K562 (cell line): ENCODE data around the gene GABBR1. TPM values are rescaled to one million over a fixed set of nuclear protein-coding genes. Genes with fewer than 3 reads are reported as not detected.
"Not testable (repeated sequence)": the region's sequence is repeated elsewhere in the genome, so short reads cannot be mapped to it uniquely, and the experiment has no call there.

Experiments used
- ATAC-seq: fragments of 200-7000 bp; cut with Tn5 transposase; 3 replicates; pipeline ENCODE4 v1.9.1; 2020; ENCODE audit warnings: moderate library complexity
- BruUV-seq: library from RNA; stranded (reverse); fragments of 400-500 nt; replicated peaks from 2 replicates; lab custom pipeline; 2021; lab: Mats Ljungman, UMichigan
- CTCF ChIA-PET: fragments of 300-600 bp; formaldehyde crosslinking; extraction: SDS; loops from one replicate; lab custom pipeline; 2021; ENCODE audit warnings: low intra/inter-chr PET ratio; lab: Yijun Ruan, JAX
- POLR2A ChIA-PET: fragments of 300-600, 350-650 bp; sonication (Branson Sonifier 250); formaldehyde crosslinking; extraction: SDS; loops from one replicate; lab custom pipeline; 2021; ENCODE audit warnings: antibody characterized with exemption, inconsistent platforms; lab: Yijun Ruan, JAX
- DNase-seq, 4 experiments: peaks; one replicate each; pipeline versions ENCODE4 v3.0.0 to v3.0.0-alpha.2; 2011 to 2018; ENCODE audit warnings: low spot score in 3 of 4, mixed read lengths in 3 of 4; ENCODE audit errors: extremely low read depth in 1 of 4
- FAIRE-seq: peaks from 2 replicates; lab custom pipeline; 2011; peaks lifted over from hg19 to GRCh38; lab: Jason Lieb, UNC
- H2AFZ ChIP-seq: 2 replicates; pipeline ENCODE4 v1.6.0; 2011; ENCODE audit warnings: low read depth, low read length, control low read depth, inconsistent platforms
- H3K27ac ChIP-seq: fragments of 200-600 bp; 3 replicates; pipeline ENCODE4 v1.8.0; 2011; ENCODE audit warnings: low read depth, mild to moderate bottlenecking, control low read depth, inconsistent platforms, low read length, moderate library complexity, mixed read lengths; ENCODE audit errors: extremely low read depth
- H3K27me3 ChIP-seq, 2 experiments: fragments of 300-600 bp in 1 of 2; 2 replicates in 1 of 2; 3 replicates in 1 of 2; pipeline versions ENCODE4 v1.6.0 to v1.8.0; 2011; ENCODE audit warnings: inconsistent platforms in 2 of 2, low read length in 2 of 2, mild to moderate bottlenecking in 1 of 2, mixed read lengths in 1 of 2, moderate library complexity in 1 of 2; ENCODE audit not compliant: control insufficient read depth in 2 of 2, insufficient read depth in 2 of 2
- H3K36me3 ChIP-seq: fragments of 300-600 bp; 3 replicates; pipeline ENCODE4 v1.8.0; 2011; ENCODE audit warnings: mild to moderate bottlenecking, low read length, inconsistent platforms; ENCODE audit not compliant: control insufficient read depth, insufficient read depth
- H3K4me1 ChIP-seq, 2 experiments: fragments of 200-600 bp in 1 of 2; replicated peaks in 1 of 2; 2 replicates in 1 of 2; 3 replicates in 1 of 2; pipeline versions ENCODE4 v1.5.1 to v1.8.0; 2011; ENCODE audit warnings: inconsistent platforms in 2 of 2, low read length in 2 of 2, mild to moderate bottlenecking in 1 of 2, mixed read lengths in 1 of 2, moderate library complexity in 1 of 2; ENCODE audit not compliant: control insufficient read depth in 2 of 2, insufficient read depth in 2 of 2
- H3K4me2 ChIP-seq: 2 replicates; pipeline ENCODE4 v1.6.1; 2011; ENCODE audit warnings: low read length, control low read depth, inconsistent platforms, mixed read lengths; ENCODE audit not compliant: insufficient read depth
- H3K4me3 ChIP-seq: fragments of 200-600 bp; sonication (generic), shearing (Covaris generic); 2 replicates; pipeline ENCODE4 v1.5.1; 2016; ENCODE audit warnings: control low read depth, inconsistent platforms
- H3K79me2 ChIP-seq: fragments of 200-600 bp; 3 replicates; pipeline ENCODE4 v1.8.0; 2011; ENCODE audit warnings: low read length, inconsistent platforms; ENCODE audit not compliant: control insufficient read depth, insufficient read depth
- H3K9ac ChIP-seq, 2 experiments: 2 replicates each; pipeline versions ENCODE4 v1.6.0 to v1.6.1; 2011; ENCODE audit warnings: low read depth in 2 of 2, low read length in 2 of 2, control low read depth in 1 of 2, inconsistent platforms in 1 of 2, mild to moderate bottlenecking in 1 of 2, mixed read lengths in 1 of 2; ENCODE audit not compliant: insufficient read depth in 1 of 2
- H3K9me1 ChIP-seq: one replicate; pipeline ENCODE4 v1.6.0; 2011; ENCODE audit warnings: inconsistent platforms, mild to moderate bottlenecking, low read length, moderate library complexity; ENCODE audit not compliant: control insufficient read depth, insufficient read depth
- H3K9me3 ChIP-seq: replicated peaks from 2 replicates; pipeline ENCODE4 v1.5.1; 2011; ENCODE audit warnings: low read depth, low read length, inconsistent platforms; ENCODE audit not compliant: control insufficient read depth, insufficient read depth
- H4K20me1 ChIP-seq: replicated peaks from 2 replicates; pipeline ENCODE4 v1.6.1; 2011; ENCODE audit warnings: low read length, inconsistent platforms, mixed read lengths; ENCODE audit not compliant: control insufficient read depth, insufficient read depth
- CHCHD3 ChIP-seq: fragments of 250-450 bp; sonication (Bioruptor Pico); IDR thresholded peaks from 2 replicates; pipeline ENCODE4 v2.1.2; 2022; ENCODE audit warnings: mild to moderate bottlenecking
- DACH1 ChIP-seq: fragments of 450-650 bp; IDR thresholded peaks from 2 replicates; pipeline ENCODE4 v1.6.1; 2018; ENCODE audit not compliant: partially characterized antibody
- DDX20 ChIP-seq: fragments of 450-650 bp; IDR thresholded peaks from 2 replicates; pipeline ENCODE4 v1.6.1; 2016; ENCODE audit warnings: missing genetic modification characterization, low read depth, mild to moderate bottlenecking, missing compliant biosample characterization, moderate library complexity
- NCOR1 ChIP-seq: fragments of 450-650 bp; IDR thresholded peaks from 2 replicates; pipeline ENCODE4 v1.6.1; 2016; ENCODE audit warnings: mild to moderate bottlenecking, moderate library complexity
- NFE2L1 ChIP-seq: fragments of 450-650 bp; IDR thresholded peaks from 2 replicates; pipeline ENCODE4 v1.6.1; 2016; ENCODE audit warnings: missing genetic modification characterization, low read depth, mild to moderate bottlenecking, missing compliant biosample characterization, moderate library complexity, borderline replicate concordance
- NR3C1 ChIP-seq: sonication (generic); formaldehyde crosslinking; IDR thresholded peaks from 2 replicates; pipeline ENCODE4 v1.8.1; 2022; ENCODE audit warnings: missing genetic modification reagents
- NRF1 ChIP-seq, 2 experiments: fragments of 450-650 bp; IDR thresholded peaks in 1 of 2; conservative IDR thresholded peaks in 1 of 2; 2 replicates each; pipeline ENCODE4 v1.6.1; 2014; ENCODE audit warnings: mild to moderate bottlenecking in 2 of 2
- ZNF146 ChIP-seq: IDR thresholded peaks from one replicate; pipeline ENCODE4 v1.6.1; 2018; ENCODE audit warnings: missing compliant biosample characterization; ENCODE audit not compliant: unreplicated experiment
- ZNF444 ChIP-seq: fragments of 250-450 bp; sonication (Bioruptor Pico); IDR thresholded peaks from 2 replicates; pipeline ENCODE4 v1.4.0; 2020; ENCODE audit warnings: mild to moderate bottlenecking, moderate library complexity
- ZNF695 ChIP-seq: fragments of 450-650 bp; formaldehyde crosslinking; IDR thresholded peaks from 2 replicates; pipeline ENCODE4 v1.4.0; 2020; ENCODE audit warnings: mild to moderate bottlenecking, moderate library complexity
- WGBS: fragments of 100-300 bp; shearing (Covaris generic); methylation state at CpG from one replicate; pipeline ENCODE4 v1.1.6; 2016; ENCODE audit warnings: low coverage, mixed read lengths; ENCODE audit not compliant: insufficient coverage; ENCODE audit errors: missing lambda C conversion rate; 5-methylcytosine and 5-hydroxymethylcytosine counted together
- in situ Hi-C: fragments of 300-500 bp; cut with MboI; formaldehyde crosslinking; loops from 4 replicates; pipeline ENCODE4 v1.15.0; 2018; ENCODE audit warnings: inconsistent platforms, mixed read lengths
- intact Hi-C: fragments of 100-400 bp; cut with micrococcal nuclease; formaldehyde crosslinking; loops from 2 replicates; pipeline ENCODE4 v1.14.2; 2022
- polyA plus RNA-seq, 8 experiments: library from polyadenylated mRNA; depleted of rRNA in 4 of 8; stranded (reverse) in 5 of 8; unstranded in 3 of 8; fragments of >200 nt; fragmentation: Nextera tagmentation in 2 of 8; fragmentation: Illumina TruSeq in 1 of 8; extraction: Ambion mirVana in 2 of 8; extraction: Trizol in 1 of 8; gene quantifications; 2 replicates each; pipeline versions ENCODE4 v1.2.1 to v1.2.3, GENCODE V29; 2011 to 2014; ENCODE audit warnings: inconsistent platforms in 1 of 8, missing spikeins in 1 of 8
- total RNA-seq, 7 experiments: library from RNA; depleted of rRNA in 6 of 7; stranded (reverse); fragments of >200 nt in 6 of 7; fragmentation: Illumina TruSeq in 2 of 7; extraction: Trizol in 2 of 7; gene quantifications; 2 replicates each; pipeline versions ENCODE4 v1.2.1 to v1.2.3, GENCODE V29; 2011 to 2021; ENCODE audit warnings: low replicate concordance in 1 of 7
- TF ChIP-seq, protein P1 (sequence below): fragments of 250-450 bp; sonication (Bioruptor Pico); IDR thresholded peaks from 2 replicates; pipeline ENCODE4 v1.5.0; 2022; ENCODE audit warnings: mild to moderate bottlenecking
- TF ChIP-seq, protein P2 (sequence below): sonication (generic); formaldehyde crosslinking; IDR thresholded peaks from 2 replicates; pipeline ENCODE4 v1.9.0; 2022; ENCODE audit warnings: mild to moderate bottlenecking, missing genetic modification reagents

Gene GABBR1
- total and polyA plus RNA-seq, 9 of the 15 experiments (the other 6 are each of a cell fraction or from before 2014, with no cell fraction given): 2.2 to 48.3 (median 20.8) TPM

- H4K20me1 ChIP-seq: no peaks in the 10 kb centered on the region
- no peaks in the 10 kb centered on the region for H3K9me3 ChIP-seq
- H3K79me2 ChIP-seq: no peaks in the 10 kb centered on the region
- no peaks in the 10 kb centered on the region for H3K4me1 ChIP-seq
- TF ChIP-seq ZNF695 (no peak), ZNF146 (no peak), NCOR1 (no peak), ZNF444 (CRISPR knock-in tag) (no peak), DDX20 (tag) (no peak), DACH1 (no peak), NFE2L1 (no peak), NR3C1 (CRISPR knock-in tag) (no peak), NRF1 (conservative IDR thresholded peaks at IDR 0.05 in 1 of 2, IDR thresholded peaks at IDR 0.05 in 1 of 2) (no peak), CHCHD3 (CRISPR knock-in tag) (no peak)
- TF ChIP-seq, protein P1, sequence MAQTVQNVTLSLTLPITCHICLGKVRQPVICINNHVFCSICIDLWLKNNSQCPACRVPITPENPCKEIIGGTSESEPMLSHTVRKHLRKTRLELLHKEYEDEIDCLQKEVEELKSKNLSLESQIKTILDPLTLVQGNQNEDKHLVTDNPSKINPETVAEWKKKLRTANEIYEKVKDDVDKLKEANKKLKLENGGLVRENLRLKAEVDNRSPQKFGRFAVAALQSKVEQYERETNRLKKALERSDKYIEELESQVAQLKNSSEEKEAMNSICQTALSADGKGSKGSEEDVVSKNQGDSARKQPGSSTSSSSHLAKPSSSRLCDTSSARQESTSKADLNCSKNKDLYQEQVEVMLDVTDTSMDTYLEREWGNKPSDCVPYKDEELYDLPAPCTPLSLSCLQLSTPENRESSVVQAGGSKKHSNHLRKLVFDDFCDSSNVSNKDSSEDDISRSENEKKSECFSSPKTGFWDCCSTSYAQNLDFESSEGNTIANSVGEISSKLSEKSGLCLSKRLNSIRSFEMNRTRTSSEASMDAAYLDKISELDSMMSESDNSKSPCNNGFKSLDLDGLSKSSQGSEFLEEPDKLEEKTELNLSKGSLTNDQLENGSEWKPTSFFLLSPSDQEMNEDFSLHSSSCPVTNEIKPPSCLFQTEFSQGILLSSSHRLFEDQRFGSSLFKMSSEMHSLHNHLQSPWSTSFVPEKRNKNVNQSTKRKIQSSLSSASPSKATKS (CRISPR knock-in tag): no peak
- TF ChIP-seq, protein P2, sequence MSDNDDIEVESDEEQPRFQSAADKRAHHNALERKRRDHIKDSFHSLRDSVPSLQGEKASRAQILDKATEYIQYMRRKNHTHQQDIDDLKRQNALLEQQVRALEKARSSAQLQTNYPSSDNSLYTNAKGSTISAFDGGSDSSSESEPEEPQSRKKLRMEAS (CRISPR knock-in tag): no peak
- TF ChIP-seq, all 486 proteins: peak for 0
- ChIA-PET POLR2A (interaction anchor here (1.0 to 1.4 kb wide), 3 partner anchors 10 to 13 kb away, joined by 3 to 4 read pairs (median 4); no protein-coding TSS in a partner anchor), CTCF (no interaction called here)
- intact Hi-C loops (no loop called here), in situ Hi-C loops (no loop called here)
- DNase-seq (no peak), ATAC-seq (no peak), FAIRE-seq (no peak)
- Histone ChIP-seq H3K9ac (no peak overlapping the region), H3K4me2 (no peak overlapping the region), H3K36me3 (no peaks in the 10 kb centered on the region), H2AFZ (no peak overlapping the region), H3K4me3 (no peak overlapping the region), H3K27me3 (peaks cover 31 to 50% of the 10 kb centered on the region in 2 experiments), H3K27ac (no peak overlapping the region), H3K9me1 (no peaks in the 10 kb centered on the region)
- 3% methylated on average over 5 of the region's 5 CpGs for WGBS
- BruUV-seq: no TSS peak
Measured at GRCh38 chr6:29663300-29664042, 30.5 kb upstream of the GABBR1 start.

- not testable (repeated sequence) for BruUV-seq, FAIRE-seq
- POLR2A ChIA-PET: interaction anchor here (1.2 to 1.4 kb wide), 2 partner anchors 12 to 88 kb away, joined by 3 to 4 read pairs; no protein-coding TSS in a partner anchor
Measured at GRCh38 chr6:29661502-29662141, 28.6 kb upstream of the GABBR1 start.

More at GRCh38 chr6:29661502-29662141, 28.6 kb upstream of the GABBR1 start:
- CTCF ChIA-PET, H3K4me3 ChIP-seq, H3K27ac ChIP-seq, H3K4me1 ChIP-seq, DNase-seq, intact Hi-C loops, H3K9me3 ChIP-seq, H2AFZ ChIP-seq, H3K9ac ChIP-seq, H4K20me1 ChIP-seq, H3K79me2 ChIP-seq, H3K9me1 ChIP-seq, ATAC-seq, H3K4me2 ChIP-seq, in situ Hi-C loops, H3K36me3 ChIP-seq: not testable (repeated sequence)
- H3K27me3 ChIP-seq: peaks cover 36 to 55% of the 10 kb centered on the region in 2 experiments
- 11% methylated on average over 14 of the region's 14 CpGs for WGBS
